AG09309 (cell line): ENCODE data around the gene DQX1.
A peak's percentile ranks its signal among the peaks of the same experiment; 100 is the strongest.

Source experiments
- DNase-seq: peaks from one replicate; pipeline ENCODE4 v3.0.0-alpha.2; 2010; ENCODE audit warnings: low read depth
- H3K4me3 ChIP-seq: 2 replicates; pipeline ENCODE4 v1.5.1; 2011; ENCODE audit warnings: mild to moderate bottlenecking, low read depth, low read length, moderate library complexity; ENCODE audit not compliant: control insufficient read depth
- CTCF ChIP-seq: IDR thresholded peaks from 2 replicates; pipeline ENCODE4 v1.5.1; 2011; ENCODE audit warnings: mild to moderate bottlenecking, low read depth, low read length, inconsistent platforms; ENCODE audit not compliant: insufficient read depth, control insufficient read depth; ENCODE audit errors: missing control alignments

Gene DQX1

DNA sequence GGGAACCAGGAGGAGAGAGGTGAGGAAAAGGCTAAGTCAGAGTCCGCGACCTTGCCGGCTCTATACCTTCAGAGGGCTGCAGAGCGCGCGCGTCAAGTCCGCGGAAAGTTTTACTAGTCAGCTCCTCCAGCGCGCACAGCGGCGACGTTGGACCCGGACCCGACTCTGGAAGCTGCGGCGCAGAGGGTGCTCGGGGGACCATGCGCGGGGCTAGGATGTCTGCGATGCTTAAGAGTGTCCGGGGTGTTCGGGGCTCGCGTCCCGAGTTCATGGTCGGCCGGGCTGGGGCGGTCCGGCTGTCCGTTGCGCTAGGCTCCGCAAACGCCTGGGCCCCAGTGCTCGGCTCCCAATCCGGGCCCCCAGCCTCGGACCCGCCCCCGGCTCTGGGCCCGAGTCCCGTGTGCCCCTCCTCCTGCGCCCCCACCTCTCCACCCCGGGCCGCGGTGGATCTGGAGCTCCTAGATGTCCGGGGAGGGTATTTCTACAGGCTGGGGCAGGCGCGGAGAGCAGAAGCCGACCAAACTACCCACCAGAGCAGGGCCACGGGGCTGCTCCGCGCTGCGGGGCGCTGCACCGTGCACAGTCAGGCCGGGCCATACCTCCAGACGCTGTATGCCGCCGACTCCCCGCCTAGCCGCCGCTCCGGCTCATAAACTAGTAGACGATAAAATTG, 26.6 kb downstream of the DQX1 start, which contains the start of gene LBX2:
LBX2 (minus strand) TSS at position 337 of the 673 bp plus-strand sequence; CDS start at position 271, 66 bp downstream.
- peak within 1 kb of the TSS; percentile 47 for H3K4me3 ChIP-seq
- DNase-seq, result no peak

DNA sequence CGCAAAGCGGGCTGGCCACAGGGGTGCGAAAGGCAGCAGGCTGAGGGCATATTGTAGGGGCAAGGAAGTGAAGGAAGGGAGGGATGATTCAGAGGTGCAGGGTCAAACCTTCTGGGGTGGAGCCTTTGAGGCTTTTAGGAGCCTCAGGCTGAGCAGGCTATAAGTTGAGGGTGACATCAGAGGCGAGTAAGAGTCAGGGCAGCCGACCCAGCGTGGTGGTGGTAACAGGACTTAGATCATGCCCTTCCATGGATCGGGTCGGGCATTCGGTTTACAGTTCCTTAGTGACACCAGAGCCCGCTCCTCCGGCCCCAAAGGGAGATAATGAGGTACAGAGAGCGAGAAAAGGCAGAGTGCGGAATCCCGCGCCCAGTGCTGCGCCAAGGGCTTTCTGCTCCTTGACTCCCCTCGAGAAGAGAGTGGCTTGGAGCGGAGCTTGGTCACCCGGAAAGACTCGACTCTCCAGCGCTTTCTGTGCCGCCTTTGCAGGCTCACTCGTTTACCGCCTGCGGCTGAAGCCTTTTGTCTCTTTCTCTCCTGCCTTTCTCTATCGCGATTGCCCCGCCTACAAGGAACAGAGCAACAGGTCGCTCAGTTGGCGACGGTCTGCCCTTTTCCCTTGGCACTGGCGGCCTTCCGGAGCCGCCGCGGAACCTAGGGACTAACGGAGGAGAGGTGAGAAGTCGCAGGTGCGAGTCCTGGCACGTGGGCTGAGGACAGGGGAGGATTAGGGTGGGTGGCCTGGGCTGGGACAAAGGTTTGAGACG, 27.3 kb downstream of the DQX1 start:
- no peak for TF ChIP-seq CTCF
- no peak for DNase-seq

More for the DNA sequence above, 26.6 kb downstream of the DQX1 start, which contains the start of gene LBX2:
- TF ChIP-seq CTCF, result no peak

GRCh38 chr2:74497777-74498499, 28.1 kb downstream of the DQX1 start:
- peak overlapping the region; percentile 47 for H3K4me3 ChIP-seq
- TF ChIP-seq CTCF, result no peak
- no peak for DNase-seq

More for the DNA sequence above, 27.3 kb downstream of the DQX1 start:
- peak overlapping the region; percentile 47 for H3K4me3 ChIP-seq

GRCh38 chr2:74496997-74497776, 28.8 kb downstream of the DQX1 start:
- H3K4me3 ChIP-seq, result no peak overlapping the region
- DNase-seq, result no peak
- no peak for TF ChIP-seq CTCF

DNA sequence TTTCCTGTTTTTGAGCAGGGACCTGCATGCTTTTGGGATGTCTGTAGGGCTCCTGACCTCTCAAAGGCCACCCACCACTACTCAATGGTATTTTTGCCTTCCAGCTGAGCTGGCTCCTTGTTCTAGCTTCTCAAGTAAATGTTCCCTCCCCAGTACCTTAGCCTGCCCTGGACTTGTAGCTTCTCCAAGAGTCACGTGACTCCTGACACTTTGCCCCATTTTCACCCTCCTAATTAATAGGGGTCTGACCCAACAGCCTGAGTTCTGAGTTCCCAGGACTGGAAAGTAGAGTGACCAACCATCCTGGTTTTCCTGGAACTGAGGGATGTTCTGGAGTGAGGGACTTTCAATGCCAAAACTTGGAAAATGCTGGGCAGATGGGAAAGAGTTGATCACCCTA, 30.6 kb downstream of the DQX1 start:
- DNase-seq, result no peak
- TF ChIP-seq CTCF, result no peak
- no peak overlapping the region for H3K4me3 ChIP-seq

DNA sequence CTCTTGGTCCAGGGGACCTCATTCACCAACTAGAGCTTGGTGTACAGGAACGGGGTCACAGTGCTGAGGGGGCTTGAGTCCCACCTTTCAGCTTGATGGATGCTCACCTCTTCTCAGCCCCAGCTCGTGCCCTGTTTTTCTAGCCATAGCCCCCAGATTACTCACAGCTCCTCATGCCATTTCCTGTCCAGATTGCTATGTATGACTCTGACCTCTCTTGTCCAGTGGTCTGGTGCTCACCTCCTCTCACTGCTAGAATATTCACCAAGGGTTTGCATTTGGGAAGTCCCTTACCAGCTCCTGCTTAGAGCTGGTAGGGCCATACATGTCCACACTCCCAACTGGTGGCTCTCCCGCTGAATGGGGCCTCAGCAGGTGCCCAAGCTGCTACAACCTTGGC, 32.5 kb downstream of the DQX1 start:
- no peak for TF ChIP-seq CTCF
- no peak overlapping the region for H3K4me3 ChIP-seq
- DNase-seq, result no peak
